ENCODE data around the gene KRT36. TPM values are rescaled to one million over a fixed set of nuclear protein-coding genes. Genes with fewer than 3 reads are reported as not detected.

KRT36 gene
- total RNA-seq, 1 experiment from 2014 or later = not detected

DNA sequence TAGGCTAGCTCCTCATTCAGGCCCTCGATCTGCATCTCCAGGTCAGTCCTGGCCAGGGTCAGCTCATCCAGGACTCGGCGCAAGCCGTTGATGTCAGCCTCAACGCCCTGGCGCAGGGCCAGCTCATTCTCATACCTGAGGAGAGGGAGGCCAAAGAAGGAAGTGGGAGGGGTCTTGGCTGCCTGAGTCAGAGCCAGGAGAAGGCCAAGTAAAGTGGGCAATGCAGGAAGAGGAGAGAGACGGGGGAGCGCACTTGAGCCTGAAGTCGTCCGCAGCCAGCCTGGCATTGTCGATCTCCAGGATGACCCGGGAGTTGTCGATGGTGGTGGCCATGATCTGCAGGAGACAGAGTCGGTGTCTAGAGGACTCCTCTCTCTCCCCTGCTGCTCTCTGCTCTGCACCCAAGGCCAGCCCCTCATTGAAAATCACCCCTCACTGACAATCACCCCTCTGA, 27.1 kb upstream of the KRT36 start:
- no peak overlapping the region for H3K4me3 ChIP-seq
- peaks cover 33% of the 10 kb centered on the region for H3K4me1 ChIP-seq (replicated peaks)
- no peak for DNase-seq (ENCODE audit: low read depth in 1 of 2, low spot score in 2 of 2)
- H3K9me3 ChIP-seq (replicated peaks) = no peaks in the 10 kb centered on the region
- no peak overlapping the region for H3K27ac ChIP-seq
- no peaks in the 10 kb centered on the region for H3K36me3 ChIP-seq
- no peaks in the 10 kb centered on the region for H3K27me3 ChIP-seq (replicated peaks)

DNA sequence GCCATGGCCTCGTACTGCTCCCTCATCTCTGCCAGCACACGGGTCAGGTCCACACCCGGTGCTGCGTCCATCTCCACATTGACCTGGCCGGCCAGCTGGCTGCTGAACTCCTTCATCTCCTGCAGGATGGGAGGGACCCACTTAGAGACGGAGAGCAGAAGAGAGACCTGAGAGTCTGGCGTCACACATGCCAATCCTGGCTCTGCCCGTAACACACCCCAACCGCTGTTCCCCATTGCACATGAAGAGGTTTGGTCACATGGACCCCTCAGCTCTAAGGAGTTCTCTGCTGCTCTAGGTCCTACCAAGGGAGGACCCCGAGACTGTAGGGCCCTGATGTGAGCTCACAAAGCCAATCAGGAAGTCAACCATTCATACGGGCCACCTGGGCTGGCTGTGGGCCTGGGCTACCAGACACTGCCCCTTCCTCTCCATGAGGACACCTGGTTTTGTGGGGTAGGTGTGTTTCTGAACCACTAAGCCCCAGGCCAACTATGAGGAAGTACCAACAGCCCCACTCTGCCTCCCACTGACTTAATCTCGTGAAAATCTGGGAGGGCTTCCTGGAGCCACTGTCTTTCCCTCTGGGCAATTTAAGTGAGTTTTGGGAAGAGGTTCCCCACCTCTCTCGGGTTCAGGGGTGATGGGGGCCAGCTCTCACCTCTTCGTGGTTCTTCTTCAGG, 26.6 kb upstream of the KRT36 start:
- H3K27me3 ChIP-seq (replicated peaks) = no peaks in the 10 kb centered on the region

DNA sequence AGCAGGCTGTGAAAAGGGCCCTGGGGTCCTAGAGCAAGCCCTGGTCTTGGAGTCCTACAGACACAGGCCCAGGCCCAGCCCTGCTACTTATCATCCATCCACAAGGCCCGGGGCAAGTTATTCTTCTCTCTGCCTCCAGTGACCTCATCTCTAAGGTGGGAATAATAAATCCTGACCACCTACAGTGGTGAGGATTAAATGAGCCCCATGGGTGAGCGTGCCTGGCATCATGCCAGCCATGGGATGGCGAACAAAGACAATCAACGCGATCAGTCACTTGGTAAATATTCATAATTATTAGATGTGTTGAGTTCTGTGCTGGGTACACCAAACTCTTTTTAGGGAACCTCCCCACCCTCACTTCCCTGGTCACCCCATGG, 23.4 kb upstream of the KRT36 start:
- H3K9me3 ChIP-seq (replicated peaks) = no peaks in the 10 kb centered on the region
- no peak overlapping the region for H3K27ac ChIP-seq
- H3K4me3 ChIP-seq = no peak overlapping the region
- DNase-seq (ENCODE audit: low read depth in 1 of 2, low spot score in 2 of 2) = peak in 1 of 2 experiments; percentile 45
- no peaks in the 10 kb centered on the region for H3K36me3 ChIP-seq
- H3K27me3 ChIP-seq (replicated peaks) = no peaks in the 10 kb centered on the region
- peaks cover 10% of the 10 kb centered on the region for H3K4me1 ChIP-seq (replicated peaks)

More for the DNA sequence above, 26.6 kb upstream of the KRT36 start:
- Histone ChIP-seq H3K4me3 (no peak overlapping the region), H3K4me1 (replicated peaks) (peaks cover 28% of the 10 kb centered on the region), H3K27ac (no peak overlapping the region), H3K9me3 (replicated peaks) (no peaks in the 10 kb centered on the region), H3K36me3 (no peaks in the 10 kb centered on the region)
- DNase-seq (ENCODE audit: low read depth in 1 of 2, low spot score in 2 of 2) = no peak

DNA sequence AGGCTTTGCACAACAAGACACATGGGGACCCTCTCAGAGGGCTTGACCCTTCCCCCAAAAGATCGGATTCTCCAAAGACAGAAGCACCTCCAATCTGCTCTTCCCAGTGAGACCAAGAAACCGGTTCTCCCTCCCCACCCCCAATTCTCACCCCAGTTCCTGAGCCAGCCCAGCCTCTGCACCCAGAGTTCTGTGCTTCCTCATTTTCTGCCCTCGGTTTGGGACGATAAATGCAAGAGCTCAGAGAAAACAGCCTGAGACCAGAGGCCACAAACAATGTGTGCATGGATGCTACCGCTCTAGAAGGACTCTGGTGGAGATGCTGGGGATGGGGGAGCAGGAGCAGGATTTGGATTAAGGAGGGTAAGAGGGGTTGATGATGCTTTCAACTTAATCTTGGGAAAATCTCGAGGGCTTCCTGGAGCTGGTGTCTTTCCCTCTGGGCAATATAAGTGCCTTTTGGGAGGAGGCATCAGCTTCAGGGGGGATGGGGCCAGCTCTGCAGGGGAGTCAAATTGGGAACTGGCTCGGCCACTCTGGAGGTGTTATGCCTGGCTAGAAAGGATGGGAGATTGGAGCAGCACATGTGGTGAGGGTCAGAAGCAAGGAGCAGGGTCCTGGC, 22.9 kb upstream of the KRT36 start:
- Histone ChIP-seq H3K4me3 (no peak overlapping the region), H3K27ac (no peak overlapping the region), H3K4me1 (replicated peaks) (peaks cover 10% of the 10 kb centered on the region), H3K27me3 (replicated peaks) (no peaks in the 10 kb centered on the region), H3K9me3 (replicated peaks) (no peaks in the 10 kb centered on the region), H3K36me3 (no peaks in the 10 kb centered on the region)
- no peak for DNase-seq (ENCODE audit: low read depth in 1 of 2, low spot score in 2 of 2)

DNA sequence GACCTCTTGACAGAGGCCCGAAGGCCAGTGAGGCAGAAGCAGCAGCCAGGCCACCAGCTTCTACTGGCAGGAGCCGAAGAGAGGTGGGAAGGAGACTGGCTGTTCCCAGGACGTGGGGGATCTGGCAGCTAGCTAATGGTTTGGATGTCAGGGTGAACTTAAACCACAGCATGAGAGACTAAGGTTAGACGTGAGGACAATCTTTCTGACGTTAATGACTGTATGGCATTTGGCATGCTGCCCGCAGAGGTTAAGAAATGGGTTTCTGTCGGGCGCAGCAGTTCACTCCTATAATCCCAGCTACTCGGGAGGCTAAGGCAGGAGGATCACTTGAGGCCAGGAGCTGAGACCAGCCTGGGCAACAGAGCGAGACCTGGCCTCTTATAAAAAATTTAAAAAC, 22.0 kb upstream of the KRT36 start:
- Histone ChIP-seq H3K27ac (no peak overlapping the region), H3K4me3 (no peak overlapping the region), H3K27me3 (replicated peaks) (no peaks in the 10 kb centered on the region), H3K4me1 (replicated peaks) (peaks cover 10% of the 10 kb centered on the region), H3K36me3 (no peaks in the 10 kb centered on the region), H3K9me3 (replicated peaks) (no peaks in the 10 kb centered on the region)
- no peak for DNase-seq (ENCODE audit: low read depth in 1 of 2, low spot score in 2 of 2)

DNA sequence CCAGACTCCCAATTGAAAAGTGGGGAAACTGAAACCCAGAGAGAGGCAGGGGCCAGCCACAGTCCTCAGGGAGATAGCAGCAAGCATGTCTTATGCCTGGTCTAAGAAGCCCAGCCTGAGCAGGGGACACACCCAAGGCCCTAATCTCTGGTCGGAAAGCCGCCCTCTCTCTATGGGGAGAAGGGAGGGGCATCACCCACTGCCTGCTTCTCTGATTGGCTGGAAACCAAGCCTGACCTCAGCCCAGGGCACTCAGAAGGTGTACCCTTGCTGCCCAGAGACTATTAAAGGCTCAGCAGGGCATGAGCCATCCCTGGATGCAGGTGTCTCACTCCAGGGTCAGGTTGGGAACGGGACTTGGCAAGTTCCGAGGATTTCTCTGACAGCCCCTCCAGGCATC, 21.4 kb upstream of the KRT36 start:
- Histone ChIP-seq H3K36me3 (no peaks in the 10 kb centered on the region), H3K4me3 (no peak overlapping the region), H3K4me1 (replicated peaks) (peaks cover 10% of the 10 kb centered on the region), H3K27ac (no peak overlapping the region), H3K27me3 (replicated peaks) (no peaks in the 10 kb centered on the region), H3K9me3 (replicated peaks) (no peaks in the 10 kb centered on the region)
- no peak for DNase-seq (ENCODE audit: low read depth in 1 of 2, low spot score in 2 of 2)

- no peak for DNase-seq (ENCODE audit: low read depth in 1 of 2, low spot score in 2 of 2)
- no peaks in the 10 kb centered on the region for H3K9me3 ChIP-seq (replicated peaks)
- no peaks in the 10 kb centered on the region for H3K27me3 ChIP-seq (replicated peaks)
- peaks cover 10% of the 10 kb centered on the region for H3K4me1 ChIP-seq (replicated peaks)
- no peaks in the 10 kb centered on the region for H3K36me3 ChIP-seq
- H3K4me3 ChIP-seq = no peak overlapping the region
- H3K27ac ChIP-seq = no peak overlapping the region
Observed at GRCh38 chr17:41510251-41511065, 20.7 kb upstream of the KRT36 start.

DNA sequence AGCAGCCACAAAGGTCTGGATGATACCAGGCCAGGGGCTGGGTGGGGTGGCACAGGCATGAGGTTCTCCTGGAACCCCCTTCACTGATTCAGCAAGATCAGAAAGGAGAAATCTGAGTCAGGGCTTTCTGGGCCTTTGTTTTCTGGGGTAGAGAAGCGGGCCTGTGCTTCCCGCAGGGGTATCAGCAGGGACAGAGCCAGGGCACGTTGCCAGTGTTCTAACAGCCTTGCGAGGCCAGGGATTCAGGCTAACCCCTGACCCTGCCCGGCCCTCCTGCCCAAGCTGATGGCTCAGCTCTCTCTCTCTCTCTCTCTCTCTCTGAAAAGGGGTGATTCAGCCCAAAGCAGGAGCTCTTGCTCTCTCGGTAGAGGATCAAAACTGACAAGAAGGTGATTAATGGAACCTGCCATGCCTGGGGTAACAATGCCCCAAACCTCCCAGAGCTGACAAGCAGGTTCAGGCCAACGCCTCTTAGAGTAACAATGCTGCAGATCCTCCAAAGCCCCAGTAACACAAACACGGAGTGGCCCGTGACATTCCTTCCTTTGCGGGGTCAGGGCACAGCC, 17.7 kb upstream of the KRT36 start:
- Histone ChIP-seq H3K36me3 (no peaks in the 10 kb centered on the region), H3K27me3 (replicated peaks) (no peaks in the 10 kb centered on the region)
- DNase-seq (ENCODE audit: low read depth in 1 of 2, low spot score in 2 of 2) = no peak

DNA sequence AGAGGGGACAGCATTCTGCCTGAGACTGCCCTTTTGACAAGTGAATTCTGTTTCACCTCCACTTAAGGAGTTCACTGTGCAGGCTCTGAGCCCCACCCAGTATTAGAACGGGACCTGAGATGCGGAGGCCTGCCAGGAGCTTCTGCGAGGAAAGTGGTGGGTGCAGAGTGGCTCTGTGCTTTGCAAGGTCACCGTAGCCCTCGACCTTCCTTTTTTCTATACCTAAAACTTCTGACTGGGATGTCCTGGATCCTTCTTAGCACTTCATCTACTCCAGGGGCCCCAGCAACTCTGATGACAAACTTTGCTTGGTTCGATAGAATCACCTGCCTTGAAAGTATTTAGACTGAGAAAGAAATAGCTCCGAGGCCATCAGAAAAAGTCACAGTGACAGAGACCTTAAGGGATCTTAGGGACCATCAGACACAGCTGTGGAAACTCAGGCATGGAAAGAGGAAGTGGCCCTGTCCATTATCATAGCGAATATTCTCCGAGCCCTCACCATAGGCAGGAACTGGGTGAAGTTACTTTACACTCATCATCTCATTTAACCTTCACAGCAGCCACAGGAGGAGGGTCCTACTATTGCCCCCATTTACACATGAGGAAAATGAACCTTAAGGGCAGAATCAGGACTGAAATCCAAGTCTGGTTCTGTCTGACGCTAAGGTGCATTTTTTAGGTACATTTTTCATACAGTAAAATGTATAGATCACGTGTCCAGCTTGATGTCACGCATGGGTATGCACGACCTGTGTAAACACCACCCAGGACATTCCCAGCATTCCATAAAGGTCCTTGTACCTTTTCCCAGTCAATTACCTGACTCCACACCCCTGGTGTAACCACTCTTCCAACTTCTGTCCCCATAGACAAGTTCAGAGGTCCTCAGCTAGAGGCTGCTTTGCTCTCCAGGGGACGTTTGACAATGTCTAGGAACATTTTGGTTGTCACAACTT, 16.4 kb upstream of the KRT36 start:
- H3K4me3 ChIP-seq = no peak overlapping the region
- H3K27ac ChIP-seq = no peak overlapping the region
- no peaks in the 10 kb centered on the region for H3K9me3 ChIP-seq (replicated peaks)
- H3K4me1 ChIP-seq (replicated peaks) = no peaks in the 10 kb centered on the region
- no peak for DNase-seq (ENCODE audit: low read depth in 1 of 2, low spot score in 2 of 2)
- no peaks in the 10 kb centered on the region for H3K36me3 ChIP-seq
- H3K27me3 ChIP-seq (replicated peaks) = no peaks in the 10 kb centered on the region

More for the DNA sequence above, 17.7 kb upstream of the KRT36 start:
- H3K9me3 ChIP-seq (replicated peaks) = no peaks in the 10 kb centered on the region
- no peak overlapping the region for H3K4me3 ChIP-seq
- H3K27ac ChIP-seq = no peak overlapping the region
- H3K4me1 ChIP-seq (replicated peaks) = no peaks in the 10 kb centered on the region

GRCh38 chr17:41505007-41505808, 15.5 kb upstream of the KRT36 start, which contains the start of gene KRT13:
Gene KRT13, minus strand, starts transcription at chr17:41505612. Its CDS starts 62 bp downstream, at chr17:41505550.
- no peak for DNase-seq (ENCODE audit: low read depth in 1 of 2, low spot score in 2 of 2)
- Histone ChIP-seq H3K27me3 (replicated peaks) (no peaks in the 10 kb centered on the region), H3K36me3 (no peaks in the 10 kb centered on the region), H3K9me3 (replicated peaks) (no peaks in the 10 kb centered on the region), H3K4me3 (no peak within 1 kb of the TSS), H3K4me1 (replicated peaks) (peaks cover 3% of the 10 kb centered on the region), H3K27ac (no peak within 1 kb of the TSS)

- H3K36me3 ChIP-seq = no peaks in the 10 kb centered on the region
- no peaks in the 10 kb centered on the region for H3K27me3 ChIP-seq (replicated peaks)
- DNase-seq (ENCODE audit: low read depth in 1 of 2, low spot score in 2 of 2) = no peak
- no peak overlapping the region for H3K27ac ChIP-seq
- H3K9me3 ChIP-seq (replicated peaks) = no peaks in the 10 kb centered on the region
- H3K4me3 ChIP-seq = no peak overlapping the region
- peaks cover 10% of the 10 kb centered on the region for H3K4me1 ChIP-seq (replicated peaks)
Observed at GRCh38 chr17:41504246-41504977, 14.7 kb upstream of the KRT36 start.

GRCh38 chr17:41503202-41503601, 13.5 kb upstream of the KRT36 start:
- H3K27ac ChIP-seq = no peak overlapping the region
- no peaks in the 10 kb centered on the region for H3K36me3 ChIP-seq
- H3K9me3 ChIP-seq (replicated peaks) = no peaks in the 10 kb centered on the region
- H3K4me3 ChIP-seq = no peak overlapping the region
- H3K4me1 ChIP-seq (replicated peaks) = peaks cover 10% of the 10 kb centered on the region
- DNase-seq (ENCODE audit: low read depth in 1 of 2, low spot score in 2 of 2) = no peak
- H3K27me3 ChIP-seq (replicated peaks) = no peaks in the 10 kb centered on the region

Measured in SJSA1 (cell line).